A549 (cell line): Measurements from ENCODE around the gene VSTM1. TPM values are rescaled to one million over a fixed set of nuclear protein-coding genes. Genes with fewer than 3 reads are reported as not detected.

Experiments used
- ATAC-seq, 2 experiments: fragments of 200-7000 bp in 1 of 2; fragments of >200 bp in 1 of 2; cut with Nextera tagmentation in 1 of 2; cut with Tn5 transposase in 1 of 2; 3 replicates each; pipeline versions ENCODE4 v1.8.0 to v1.9.1; 2018 to 2020; ENCODE audit warnings: mild to moderate bottlenecking in 1 of 2, moderate library complexity in 1 of 2
- CTCF ChIA-PET: fragments of 300-600 bp; sonication (Branson Sonifier 250); formaldehyde crosslinking; extraction: SDS; loops from one replicate; lab custom pipeline; 2021; ENCODE audit warnings: antibody characterized with exemption, inconsistent platforms; lab: Yijun Ruan, JAX
- POLR2A ChIA-PET: fragments of 350-600 bp; formaldehyde crosslinking; extraction: SDS; loops from one replicate; lab custom pipeline; 2021; ENCODE audit warnings: antibody characterized with exemption, inconsistent platforms; lab: Yijun Ruan, JAX
- DNase-seq, 2 experiments: peaks; one replicate each; pipeline versions ENCODE4 v3.0.0 to v3.0.0-alpha.2; 2011 to 2016; ENCODE audit warnings: low read depth in 1 of 2, low spot score in 1 of 2
- FAIRE-seq: peaks from 2 replicates; lab custom pipeline; 2011; peaks lifted over from hg19 to GRCh38; lab: Jason Lieb, UNC
- H3K27ac ChIP-seq, 2 experiments: fragments of >200 bp; sonication (Bioruptor Twin); formaldehyde crosslinking; 3 replicates each; pipeline ENCODE4 v1.5.1; 2016 to 2017
- H3K4me1 ChIP-seq: fragments of >200 bp; sonication (Bioruptor Twin); formaldehyde crosslinking; 3 replicates; pipeline ENCODE4 v1.6.1; 2016
- H3K4me2 ChIP-seq: fragments of >200 bp; sonication (Bioruptor Twin); formaldehyde crosslinking; 3 replicates; pipeline ENCODE4 v1.6.1; 2016
- H3K4me3 ChIP-seq: fragments of >200 bp; sonication (Bioruptor Twin); formaldehyde crosslinking; 3 replicates; pipeline ENCODE4 v1.5.1; 2016
- H3K9me3 ChIP-seq: fragments of >200 bp; sonication (Bioruptor Twin); formaldehyde crosslinking; 3 replicates; pipeline ENCODE4 v1.6.1; 2016
- CBX8 ChIP-seq: fragments of 200-600 bp; sonication (generic); IDR thresholded peaks from 2 replicates; pipeline ENCODE4 v1.6.1; 2016
- CEBPB ChIP-seq, 2 experiments: fragments of >200 bp in 1 of 2; sonication (Bioruptor Twin) in 1 of 2; formaldehyde crosslinking in 1 of 2; IDR thresholded peaks; 2 replicates each; pipeline ENCODE4 v1.6.1; 2012 to 2016
- CHD2 ChIP-seq: fragments of 150-350 bp; IDR thresholded peaks from 2 replicates; pipeline ENCODE4 v1.6.1; 2014; ENCODE audit warnings: low read length; ENCODE audit not compliant: partially characterized antibody
- CTCF ChIP-seq: fragments of >200 bp; sonication (Bioruptor Twin); formaldehyde crosslinking; IDR thresholded peaks from 3 replicates; pipeline ENCODE4 v1.5.1; 2016
- FOSL2 ChIP-seq, 2 experiments: fragments of 450-650 bp in 1 of 2; fragments of >200 bp in 1 of 2; sonication (Bioruptor Twin) in 1 of 2; formaldehyde crosslinking; IDR thresholded peaks; 2 replicates each; pipeline versions ENCODE4 v1.5.0 to v1.6.1; 2016 to 2020; ENCODE audit warnings: mild to moderate bottlenecking in 1 of 2, moderate library complexity in 1 of 2
- HMGXB4 ChIP-seq: fragments of 250-450 bp; sonication (Bioruptor Pico); IDR thresholded peaks from 2 replicates; pipeline ENCODE4 v1.5.0; 2021; ENCODE audit warnings: mild to moderate bottlenecking, moderate library complexity, borderline replicate concordance
- HOXA7 ChIP-seq: fragments of 250-450 bp; sonication (Bioruptor Pico); IDR thresholded peaks from 2 replicates; pipeline ENCODE4 v1.5.0; 2020; ENCODE audit warnings: mild to moderate bottlenecking, moderate library complexity
- HOXB5 ChIP-seq: fragments of 250-450 bp; sonication (Bioruptor Pico); IDR thresholded peaks from 2 replicates; pipeline ENCODE4 v1.5.0; 2020; ENCODE audit warnings: mild to moderate bottlenecking, moderate library complexity
- JUNB ChIP-seq: fragments of >200 bp; sonication (Bioruptor Twin); formaldehyde crosslinking; IDR thresholded peaks from 2 replicates; pipeline ENCODE4 v1.6.1; 2016
- KDM1A ChIP-seq: fragments of 200-600 bp; sonication (generic); IDR thresholded peaks from 2 replicates; pipeline ENCODE4 v1.6.1; 2016; ENCODE audit warnings: low read depth, mild to moderate bottlenecking
- NFE2L2 ChIP-seq: fragments of 150-350 bp; conservative IDR thresholded peaks from 2 replicates; pipeline ENCODE4 v1.6.1; 2014; ENCODE audit warnings: low read length
- RAD21 ChIP-seq, 2 experiments: fragments of >200 bp in 1 of 2; sonication (Bioruptor Twin) in 1 of 2; formaldehyde crosslinking in 1 of 2; IDR thresholded peaks in 1 of 2; conservative IDR thresholded peaks in 1 of 2; 2 replicates in 1 of 2; 3 replicates in 1 of 2; pipeline ENCODE4 v1.6.1; 2012 to 2018; ENCODE audit warnings: inconsistent platforms in 1 of 2
- RARB ChIP-seq: fragments of 250-450 bp; sonication (Bioruptor Pico); IDR thresholded peaks from 2 replicates; pipeline ENCODE4 v1.8.0; 2021; ENCODE audit warnings: mild to moderate bottlenecking, moderate library complexity
- RFX5 ChIP-seq: fragments of 450-650 bp; IDR thresholded peaks from 2 replicates; pipeline ENCODE4 v1.7.1; 2014; ENCODE audit warnings: antibody characterized with exemption, mild to moderate bottlenecking, moderate library complexity
- SMC3 ChIP-seq: fragments of >200 bp; sonication (Bioruptor Twin); formaldehyde crosslinking; IDR thresholded peaks from 3 replicates; pipeline ENCODE4 v1.6.1; 2018; ENCODE audit warnings: inconsistent platforms
- USF2 ChIP-seq: fragments of 450-650 bp; IDR thresholded peaks from 2 replicates; pipeline ENCODE4 v1.6.1; 2014; ENCODE audit warnings: antibody characterized with exemption
- ZNF302 ChIP-seq: fragments of 250-450 bp; sonication (Bioruptor Pico); IDR thresholded peaks from 2 replicates; pipeline ENCODE4 v1.9.0; 2021; ENCODE audit warnings: inconsistent platforms, mild to moderate bottlenecking, moderate library complexity
- ZSCAN20 ChIP-seq: fragments of 250-450 bp; sonication (Bioruptor Pico); IDR thresholded peaks from 2 replicates; pipeline ENCODE4 v1.8.0; 2022; ENCODE audit warnings: mild to moderate bottlenecking, moderate library complexity
- WGBS: methylation state at CpG from one replicate; pipeline ENCODE4 v1.1.6; 2017; ENCODE audit errors: missing lambda C conversion rate; 5-methylcytosine and 5-hydroxymethylcytosine counted together
- polyA plus RNA-seq, 4 experiments: library from polyadenylated mRNA; depleted of rRNA in 3 of 4; stranded (reverse); fragments of >200 nt; fragmentation: RNase III in 1 of 4; extraction: RNeasy Plus Mini Kit Qiagen cat#74134 plus additional on column Dnase treatment in 1 of 4; gene quantifications; 2 replicates in 3 of 4; 3 replicates in 1 of 4; pipeline ENCODE4 v1.2.3, GENCODE V29; 2011 to 2017
- TF ChIP-seq, protein P1 (sequence below): fragments of >200 bp; sonication (Bioruptor Twin); formaldehyde crosslinking; IDR thresholded peaks from 2 replicates; pipeline ENCODE4 v1.6.1; 2016
- TF ChIP-seq, protein P2 (sequence below): IDR thresholded peaks from 2 replicates; pipeline ENCODE4 v1.6.1; 2012
- TF ChIP-seq, protein P3 (sequence below): fragments of 150-350 bp; IDR thresholded peaks from 2 replicates; pipeline ENCODE4 v1.6.1; 2014; ENCODE audit warnings: low read depth, mild to moderate bottlenecking, low read length

Gene VSTM1
- polyA plus RNA-seq, 2 of the 4 experiments (the other 2 are of a cell fraction), result 0.25 to 0.50 TPM

- Histone ChIP-seq H3K27ac (no peak overlapping the region), H3K4me2 (no peak overlapping the region), H3K4me3 (no peak overlapping the region), H3K9me3 (no peaks in the 10 kb centered on the region), H3K4me1 (0 out of 3 replicates have a peak, but pooled peaks cover 8% of the 10 kb centered on the region)
- TF ChIP-seq NFE2L2 (no peak), HOXA7 (no peak), ZSCAN20 (CRISPR knock-in tag) (no peak), CHD2 (no peak)
- TF ChIP-seq, protein P1, sequence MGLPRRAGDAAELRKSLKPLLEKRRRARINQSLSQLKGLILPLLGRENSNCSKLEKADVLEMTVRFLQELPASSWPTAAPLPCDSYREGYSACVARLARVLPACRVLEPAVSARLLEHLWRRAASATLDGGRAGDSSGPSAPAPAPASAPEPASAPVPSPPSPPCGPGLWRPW, result no peak
- no peak for DNase-seq
- POLR2A ChIA-PET, result interaction anchor here (1.6 kb wide), 1 partner anchor 29 kb away, joined by 5 read pairs; no protein-coding TSS in a partner anchor
- 83% methylated on average over 20 of the region's 21 CpGs for WGBS
- CTCF ChIA-PET, result interaction anchor here (3.0 kb wide), 1 partner anchor 300 kb away, joined by 7 read pairs; no protein-coding TSS in a partner anchor
- ATAC-seq, result no peak
- no peak for FAIRE-seq
Observed at GRCh38 chr19:54107876-54108490, 44.3 kb upstream of the VSTM1 start.

- ChIA-PET CTCF (no interaction called here), POLR2A (no interaction called here)
- Histone ChIP-seq H3K4me1 (0 out of 3 replicates have a peak, but pooled peaks cover 8% of the 10 kb centered on the region), H3K4me2 (no peak overlapping the region), H3K9me3 (no peaks in the 10 kb centered on the region), H3K4me3 (no peak overlapping the region), H3K27ac (no peak overlapping the region)
- DNase-seq (no peak), ATAC-seq (no peak), FAIRE-seq (no peak)
- TF ChIP-seq RFX5, result no peak
- TF ChIP-seq, protein P2, sequence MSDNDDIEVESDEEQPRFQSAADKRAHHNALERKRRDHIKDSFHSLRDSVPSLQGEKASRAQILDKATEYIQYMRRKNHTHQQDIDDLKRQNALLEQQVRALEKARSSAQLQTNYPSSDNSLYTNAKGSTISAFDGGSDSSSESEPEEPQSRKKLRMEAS, result no peak
- no peak for TF ChIP-seq NFE2L2
- no peak for TF ChIP-seq USF2
- no peak for TF ChIP-seq CTCF
- no peak for TF ChIP-seq HOXB5
- no peak for TF ChIP-seq RAD21 (conservative IDR thresholded peaks at IDR 0.05 in 1 of 2, IDR thresholded peaks at IDR 0.05 in 1 of 2)
- TF ChIP-seq FOSL2 (IDR thresholded peaks at IDR 0.05), result no peak
- TF ChIP-seq FOSL2 (CRISPR knock-in tag; IDR thresholded peaks at IDR 0.05), result no peak
- no peak for TF ChIP-seq RARB (CRISPR knock-in tag)
- TF ChIP-seq, protein P3, sequence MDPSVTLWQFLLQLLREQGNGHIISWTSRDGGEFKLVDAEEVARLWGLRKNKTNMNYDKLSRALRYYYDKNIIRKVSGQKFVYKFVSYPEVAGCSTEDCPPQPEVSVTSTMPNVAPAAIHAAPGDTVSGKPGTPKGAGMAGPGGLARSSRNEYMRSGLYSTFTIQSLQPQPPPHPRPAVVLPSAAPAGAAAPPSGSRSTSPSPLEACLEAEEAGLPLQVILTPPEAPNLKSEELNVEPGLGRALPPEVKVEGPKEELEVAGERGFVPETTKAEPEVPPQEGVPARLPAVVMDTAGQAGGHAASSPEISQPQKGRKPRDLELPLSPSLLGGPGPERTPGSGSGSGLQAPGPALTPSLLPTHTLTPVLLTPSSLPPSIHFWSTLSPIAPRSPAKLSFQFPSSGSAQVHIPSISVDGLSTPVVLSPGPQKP, result no peak
- no peak for TF ChIP-seq ZNF302 (CRISPR knock-in tag)
- no peak for TF ChIP-seq JUNB
- TF ChIP-seq KDM1A, result no peak
- no peak for TF ChIP-seq CBX8
- no peak for TF ChIP-seq HOXA7
- TF ChIP-seq, protein P1, result no peak
- TF ChIP-seq SMC3, result no peak
- no peak for TF ChIP-seq CEBPB (IDR thresholded peaks at IDR 0.05)
- no peak for TF ChIP-seq HMGXB4 (CRISPR knock-in tag)
- 85% methylated on average over 13 of the region's 15 CpGs for WGBS
Observed at GRCh38 chr19:54106716-54107115, 43.0 kb upstream of the VSTM1 start.
